Tibial nerve (tissue), 4 donors: ENCODE results near the gene E2F4. TPM values are rescaled to one million over a fixed set of nuclear protein-coding genes. Genes with fewer than 3 reads are reported as not detected.

Source experiments
- DNase-seq, 2 donors: peaks; one replicate each; pipeline ENCODE4 v3.0.0-alpha.2; 2019; ENCODE audit warnings: low spot score in 2 of 2
- H3K27ac ChIP-seq, 4 donors: fragments of 200-600 bp; sonication (generic) in 3 of 4; one replicate each; pipeline ENCODE4 v1.5.1; 2017 to 2019; ENCODE audit warnings: mild to moderate bottlenecking in 1 of 4
- H3K27me3 ChIP-seq, 2 donors: fragments of 200-600 bp; sonication (generic) in 1 of 2; one replicate each; pipeline versions ENCODE4 v1.5.1 to v1.6.0; 2017 to 2019
- H3K36me3 ChIP-seq, 3 donors: fragments of 200-600 bp; sonication (generic); one replicate each; pipeline ENCODE4 v1.5.1; 2018 to 2019
- H3K4me1 ChIP-seq, 4 donors: fragments of 200-600 bp; sonication (generic) in 3 of 4; one replicate each; pipeline ENCODE4 v1.5.1; 2017 to 2019
- H3K4me3 ChIP-seq, 4 donors: fragments of 200-600 bp; sonication (generic) in 3 of 4; one replicate each; pipeline ENCODE4 v1.5.1; 2017 to 2019; ENCODE audit warnings: mild to moderate bottlenecking in 1 of 4, moderate library complexity in 1 of 4
- H3K9me3 ChIP-seq, 4 donors: fragments of 200-600 bp; sonication (generic) in 3 of 4; one replicate each; pipeline ENCODE4 v1.5.1; 2017 to 2019
- CTCF ChIP-seq, 5 experiments: fragments of 200-600 bp in 3 of 5; fragments of 450-650 bp in 2 of 5; sonication (generic) in 3 of 5; IDR thresholded peaks; one replicate each; pipeline ENCODE4 v1.5.1; 2016 to 2019; ENCODE audit warnings: antibody characterized with exemption in 5 of 5, mild to moderate bottlenecking in 3 of 5, moderate library complexity in 2 of 5
- EP300 ChIP-seq, 2 donors: sonication (generic); formaldehyde crosslinking; IDR thresholded peaks; one replicate each; pipeline ENCODE4 v1.6.1; 2017; ENCODE audit warnings: antibody characterized with exemption in 2 of 2, mild to moderate bottlenecking in 1 of 2
- POLR2A ChIP-seq, 2 donors: fragments of 450-650 bp; IDR thresholded peaks; one replicate each; pipeline ENCODE4 v1.6.1; 2017; ENCODE audit warnings: antibody characterized with exemption in 2 of 2, mild to moderate bottlenecking in 2 of 2, moderate library complexity in 2 of 2
- WGBS, 2 donors: methylation state at CpG; one replicate each; pipeline ENCODE4 v1.1.5; 2018; 5-methylcytosine and 5-hydroxymethylcytosine counted together
- total RNA-seq, 4 donors: library from RNA; depleted of rRNA; stranded (reverse); fragments of >200 nt; gene quantifications; one replicate each; pipeline ENCODE4 v1.1.0, GENCODE V29; 2016

Gene E2F4
- total RNA-seq, 4 donors from 2014 or later, result 60.1 to 119 (median 99.8) TPM

- H3K9me3 ChIP-seq, result no peaks in the 10 kb centered on the region
- no peak overlapping the region for H3K27ac ChIP-seq
- no peak for DNase-seq
- peaks cover under 1 to 64% (median 4%) of the 10 kb centered on the region in 3 donors for H3K36me3 ChIP-seq
- TF ChIP-seq EP300 (IDR thresholded peaks at IDR 0.05), result no peak
- TF ChIP-seq CTCF (IDR thresholded peaks at IDR 0.05), result no peak
- no peak for TF ChIP-seq POLR2A (IDR thresholded peaks at IDR 0.05)
- 87 to 93% methylated on average over 9 of the region's 9 CpGs for WGBS, 2 donors
- no peaks in the 10 kb centered on the region for H3K27me3 ChIP-seq
- H3K4me1 ChIP-seq, result peaks cover 0 to 30% (median 10%) of the 10 kb centered on the region in 4 donors
- H3K4me3 ChIP-seq, result no peak overlapping the region
Measured at GRCh38 chr16:67228905-67229304, 37.0 kb downstream of the E2F4 start.

GRCh38 chr16:67229906-67230808 is 38.2 kb downstream of the E2F4 start:
- Histone ChIP-seq H3K4me1 (peaks cover 0 to 29% (median 10%) of the 10 kb centered on the region in 4 donors), H3K9me3 (no peaks in the 10 kb centered on the region), H3K36me3 (peaks cover 4 to 71% (median 9%) of the 10 kb centered on the region in 3 donors), H3K4me3 (no peak overlapping the region), H3K27me3 (no peaks in the 10 kb centered on the region), H3K27ac (no peak overlapping the region)
- no peak for DNase-seq
- TF ChIP-seq EP300 (IDR thresholded peaks at IDR 0.05) (no peak), CTCF (IDR thresholded peaks at IDR 0.05) (no peak), POLR2A (IDR thresholded peaks at IDR 0.05) (no peak)
- 91 to 92% methylated on average over 27 to 32 of the region's 32 CpGs for WGBS, 2 donors

DNA sequence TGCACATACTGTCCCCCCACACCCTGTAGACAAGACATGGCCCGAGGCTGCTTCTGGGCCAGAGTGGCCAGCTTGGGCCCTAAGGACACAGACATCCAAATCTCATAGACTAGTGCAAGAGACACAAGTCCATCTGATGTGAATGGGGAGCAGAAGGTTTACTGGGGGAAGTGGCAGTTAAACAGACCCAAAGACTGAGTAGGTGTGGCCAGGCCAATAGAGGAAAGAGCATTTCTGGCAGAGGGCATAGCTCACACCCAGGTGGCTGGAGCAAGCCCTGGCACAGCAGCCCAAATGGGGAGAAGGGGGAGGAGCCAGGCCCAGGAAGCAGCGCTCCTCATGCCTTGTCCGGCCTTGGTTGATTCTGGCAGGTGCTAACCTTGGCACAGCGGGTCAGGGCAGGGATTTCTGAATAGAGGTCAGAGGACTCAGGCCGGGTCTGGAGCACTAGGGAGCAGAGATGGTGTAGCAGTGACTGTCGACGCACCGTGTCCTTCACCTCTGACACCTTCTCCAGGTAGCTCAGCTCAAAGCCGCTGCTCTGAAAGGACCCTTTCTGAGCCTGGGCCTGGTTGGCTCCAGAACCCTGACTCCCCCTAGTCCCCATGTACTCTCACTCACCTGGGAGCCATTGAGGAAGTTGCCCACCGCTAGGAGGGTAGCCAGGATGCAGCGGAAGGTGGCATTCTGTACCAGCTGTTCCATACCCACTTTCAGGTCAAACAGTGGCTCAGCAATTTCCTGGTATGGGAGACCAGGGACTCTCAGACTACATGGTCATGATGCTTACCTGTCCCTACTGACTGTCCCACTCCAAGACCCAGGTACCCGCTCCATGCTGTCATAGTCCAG is 39.1 kb downstream of the E2F4 start:
- 82 to 84% methylated on average over 11 to 12 of the region's 12 CpGs for WGBS, 2 donors
- H3K4me3 ChIP-seq, result no peak overlapping the region
- no peak overlapping the region for H3K27ac ChIP-seq
- TF ChIP-seq POLR2A (IDR thresholded peaks at IDR 0.05), result no peak
- no peak for TF ChIP-seq CTCF (IDR thresholded peaks at IDR 0.05)
- TF ChIP-seq EP300 (IDR thresholded peaks at IDR 0.05), result no peak
- H3K4me1 ChIP-seq, result peaks cover 0 to 20% (median 9%) of the 10 kb centered on the region in 4 donors
- H3K27me3 ChIP-seq, result no peaks in the 10 kb centered on the region
- DNase-seq, result no peak
- H3K36me3 ChIP-seq, result peaks cover 8 to 79% (median 9%) of the 10 kb centered on the region in 3 donors
- no peaks in the 10 kb centered on the region for H3K9me3 ChIP-seq

DNA sequence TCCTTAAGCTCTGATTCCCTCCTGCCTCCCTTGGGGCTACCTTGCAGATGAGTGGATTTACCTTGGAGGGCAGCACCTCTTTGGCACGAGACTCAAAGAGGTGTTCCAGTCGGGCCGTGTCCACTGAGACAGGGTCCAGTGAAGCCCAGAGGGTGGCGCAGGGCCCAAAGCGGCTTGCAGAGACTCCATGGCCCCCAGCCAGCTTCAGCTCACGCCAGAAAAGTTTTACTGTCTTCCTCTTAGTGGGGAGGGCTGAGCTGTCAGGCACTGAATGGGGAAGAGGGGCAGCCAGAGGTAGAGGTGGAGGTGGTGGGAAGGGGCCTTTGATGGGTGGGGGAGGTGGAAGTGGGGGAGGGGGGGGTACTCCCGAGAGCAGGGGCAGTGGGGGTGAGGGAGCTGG is 41.6 kb downstream of the E2F4 start:
- 71 to 74% methylated on average over 7 of the region's 7 CpGs for WGBS, 2 donors
- H3K4me3 ChIP-seq, result no peak overlapping the region
- no peaks in the 10 kb centered on the region for H3K9me3 ChIP-seq
- peaks cover 0 to 5% (median 0%) of the 10 kb centered on the region in 4 donors for H3K4me1 ChIP-seq
- H3K36me3 ChIP-seq, result peaks cover 9 to 99% (median 25%) of the 10 kb centered on the region in 3 donors
- no peak for TF ChIP-seq CTCF (IDR thresholded peaks at IDR 0.05)
- TF ChIP-seq POLR2A (IDR thresholded peaks at IDR 0.05), result no peak
- TF ChIP-seq EP300 (IDR thresholded peaks at IDR 0.05), result no peak
- DNase-seq, result no peak
- no peak overlapping the region for H3K27ac ChIP-seq
- H3K27me3 ChIP-seq, result no peaks in the 10 kb centered on the region
